HG02571 (cell line): Measurements from ENCODE around the gene PCBP3.
"Not testable (repeated sequence)": the region's sequence is repeated elsewhere in the genome, so short reads cannot be mapped to it uniquely, and the experiment has no call there.

ENCODE experiments used
- ATAC-seq: cut with Tn5 transposase; IDR thresholded peaks from one replicate; pipeline ENCODE4 v1.9.1; 2021; ENCODE audit warnings: mild to moderate bottlenecking, moderate library complexity; ENCODE audit not compliant: unreplicated experiment

The PCBP3 gene

GRCh38 chr21:45634511-45635183 is 8.9 kb upstream of the PCBP3 start:
- ATAC-seq, result no peak

GRCh38 chr21:45635271-45636151 is 8.0 kb upstream of the PCBP3 start:
- ATAC-seq, result no peak

GRCh38 chr21:45636459-45636858 is 7.1 kb upstream of the PCBP3 start:
- no peak for ATAC-seq

- ATAC-seq, result no peak
Measured at GRCh38 chr21:45636951-45637646, 6.4 kb upstream of the PCBP3 start.

- no peak for ATAC-seq
Measured at GRCh38 chr21:45637883-45638282, 5.6 kb upstream of the PCBP3 start.

- no peak for ATAC-seq
Measured at GRCh38 chr21:45638707-45639106, 4.8 kb upstream of the PCBP3 start.

- ATAC-seq, result no peak
Measured at GRCh38 chr21:45639206-45640000, 4.1 kb upstream of the PCBP3 start.

- no peak for ATAC-seq
Measured at GRCh38 chr21:45640001-45640887, 3.3 kb upstream of the PCBP3 start.

GRCh38 chr21:45640888-45641479 is 2.5 kb upstream of the PCBP3 start:
- no peak for ATAC-seq

GRCh38 chr21:45641480-45642035 is 2.0 kb upstream of the PCBP3 start:
- no peak for ATAC-seq

GRCh38 chr21:45642122-45642813 is 1.3 kb upstream of the PCBP3 start:
- ATAC-seq, result peak; percentile 18

- ATAC-seq, result no peak
Measured at GRCh38 chr21:45644041-45644906, 749 bp downstream of the PCBP3 start.

GRCh38 chr21:45651921-45652320 is 8.4 kb downstream of the PCBP3 start:
- ATAC-seq, result no peak

GRCh38 chr21:45655124-45655523 is 11.6 kb downstream of the PCBP3 start:
- no peak for ATAC-seq

GRCh38 chr21:45656114-45656513 is 12.6 kb downstream of the PCBP3 start:
- not testable (repeated sequence) for ATAC-seq

- not testable (repeated sequence) for ATAC-seq
Measured at GRCh38 chr21:45661913-45662622, 18.5 kb downstream of the PCBP3 start.
